Mesothelial cell of epicardium (in vitro differentiated cells): ENCODE data around the gene ZPR1. TPM values are rescaled to one million over a fixed set of nuclear protein-coding genes. Genes with fewer than 3 reads are reported as not detected.
"Not testable (repeated sequence)": the region's sequence is repeated elsewhere in the genome, so short reads cannot be mapped to it uniquely, and the experiment has no call there.

Source experiments
- DNase-seq, 2 experiments: peaks; one replicate each; pipeline ENCODE4 v3.0.0; 2021; ENCODE audit warnings: low spot score in 2 of 2; ENCODE audit not compliant: unreplicated experiment in 2 of 2
- H3K27ac Mint-ChIP-seq: 2 replicates; pipeline ENCODE4 v1.8.0; 2021; ENCODE audit warnings: mixed read lengths
- H3K27me3 Mint-ChIP-seq: 2 replicates; pipeline ENCODE4 v1.8.0; 2021; ENCODE audit warnings: low read depth, mixed read lengths
- H3K36me3 Mint-ChIP-seq: 2 replicates; pipeline ENCODE4 v1.8.0; 2021; ENCODE audit warnings: mixed read lengths
- H3K4me1 Mint-ChIP-seq: 2 replicates; pipeline ENCODE4 v1.8.0; 2021; ENCODE audit warnings: mixed read lengths
- H3K4me3 Mint-ChIP-seq: 2 replicates; pipeline ENCODE4 v1.8.0; 2021; ENCODE audit warnings: mild to moderate bottlenecking, moderate library complexity, mixed read lengths
- H3K9me3 Mint-ChIP-seq: 2 replicates; pipeline ENCODE4 v1.8.0; 2021; ENCODE audit warnings: mixed read lengths
- total RNA-seq: library from RNA; stranded (reverse); gene quantifications from 3 replicates; pipeline ENCODE4 v1.2.1, GENCODE V29; 2021
- TF ChIP-seq, protein P1 (sequence below): fragments of 200-600 bp; sonication (generic); IDR thresholded peaks from one replicate; pipeline ENCODE4 v1.5.0; 2021; ENCODE audit warnings: antibody characterized with exemption; ENCODE audit not compliant: unreplicated experiment

ZPR1 gene
- total RNA-seq, 1 donor from 2014 or later, result 40.9 TPM

DNA sequence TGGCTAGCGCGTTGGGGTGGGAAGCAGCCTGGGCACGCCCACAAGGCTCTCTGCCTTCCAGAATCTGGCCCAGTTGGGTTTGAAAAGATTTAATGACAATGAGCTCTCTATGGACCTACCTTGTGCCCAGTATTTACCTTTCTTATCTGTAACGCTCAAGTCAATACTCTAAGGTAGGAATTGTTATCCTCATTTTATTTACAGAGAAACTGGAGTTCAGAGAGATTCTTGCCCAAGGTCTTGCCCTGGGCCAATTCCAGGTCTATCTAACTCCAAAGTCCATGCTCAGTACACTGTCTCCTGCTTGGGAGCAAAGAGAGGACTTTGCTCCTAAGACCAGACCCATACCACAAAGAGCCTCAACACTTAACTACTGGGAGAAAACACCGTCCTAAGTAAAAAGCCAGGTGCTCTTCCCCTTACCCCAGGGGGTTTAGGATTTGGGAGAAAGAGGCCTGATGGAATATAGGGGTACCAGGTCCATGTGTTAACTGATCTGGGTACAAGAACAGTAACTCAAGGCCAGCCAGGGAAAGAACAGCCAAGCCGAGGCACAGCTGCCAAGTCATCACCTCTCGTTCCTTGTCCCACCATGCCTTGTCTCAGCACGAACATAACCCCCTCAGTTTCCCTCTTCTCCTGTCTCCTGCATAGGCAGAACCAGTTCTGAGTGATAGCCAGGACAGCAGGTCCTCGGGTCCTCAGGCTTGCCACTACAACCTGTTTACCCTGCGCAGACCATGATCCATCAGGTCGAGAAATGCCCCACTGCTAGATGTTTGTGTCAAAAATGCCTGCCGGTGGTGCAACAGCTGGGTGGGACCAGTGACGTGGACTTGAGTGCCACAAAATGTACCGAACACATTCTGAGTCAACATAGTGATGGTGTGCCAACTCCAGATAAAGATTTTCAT lies 20.7 kb upstream of the ZPR1 start:
- H3K36me3 Mint-ChIP-seq, result no peaks in the 10 kb centered on the region
- H3K27ac Mint-ChIP-seq, result no peak overlapping the region
- no peak overlapping the region for H3K4me3 Mint-ChIP-seq
- H3K4me1 Mint-ChIP-seq, result peaks cover 4% of the 10 kb centered on the region
- no peak for DNase-seq
- TF ChIP-seq, protein P1, sequence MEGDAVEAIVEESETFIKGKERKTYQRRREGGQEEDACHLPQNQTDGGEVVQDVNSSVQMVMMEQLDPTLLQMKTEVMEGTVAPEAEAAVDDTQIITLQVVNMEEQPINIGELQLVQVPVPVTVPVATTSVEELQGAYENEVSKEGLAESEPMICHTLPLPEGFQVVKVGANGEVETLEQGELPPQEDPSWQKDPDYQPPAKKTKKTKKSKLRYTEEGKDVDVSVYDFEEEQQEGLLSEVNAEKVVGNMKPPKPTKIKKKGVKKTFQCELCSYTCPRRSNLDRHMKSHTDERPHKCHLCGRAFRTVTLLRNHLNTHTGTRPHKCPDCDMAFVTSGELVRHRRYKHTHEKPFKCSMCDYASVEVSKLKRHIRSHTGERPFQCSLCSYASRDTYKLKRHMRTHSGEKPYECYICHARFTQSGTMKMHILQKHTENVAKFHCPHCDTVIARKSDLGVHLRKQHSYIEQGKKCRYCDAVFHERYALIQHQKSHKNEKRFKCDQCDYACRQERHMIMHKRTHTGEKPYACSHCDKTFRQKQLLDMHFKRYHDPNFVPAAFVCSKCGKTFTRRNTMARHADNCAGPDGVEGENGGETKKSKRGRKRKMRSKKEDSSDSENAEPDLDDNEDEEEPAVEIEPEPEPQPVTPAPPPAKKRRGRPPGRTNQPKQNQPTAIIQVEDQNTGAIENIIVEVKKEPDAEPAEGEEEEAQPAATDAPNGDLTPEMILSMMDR, result no peak
- H3K9me3 Mint-ChIP-seq, result peaks cover 3% of the 10 kb centered on the region
- H3K27me3 Mint-ChIP-seq, result peaks cover 11% of the 10 kb centered on the region

DNA sequence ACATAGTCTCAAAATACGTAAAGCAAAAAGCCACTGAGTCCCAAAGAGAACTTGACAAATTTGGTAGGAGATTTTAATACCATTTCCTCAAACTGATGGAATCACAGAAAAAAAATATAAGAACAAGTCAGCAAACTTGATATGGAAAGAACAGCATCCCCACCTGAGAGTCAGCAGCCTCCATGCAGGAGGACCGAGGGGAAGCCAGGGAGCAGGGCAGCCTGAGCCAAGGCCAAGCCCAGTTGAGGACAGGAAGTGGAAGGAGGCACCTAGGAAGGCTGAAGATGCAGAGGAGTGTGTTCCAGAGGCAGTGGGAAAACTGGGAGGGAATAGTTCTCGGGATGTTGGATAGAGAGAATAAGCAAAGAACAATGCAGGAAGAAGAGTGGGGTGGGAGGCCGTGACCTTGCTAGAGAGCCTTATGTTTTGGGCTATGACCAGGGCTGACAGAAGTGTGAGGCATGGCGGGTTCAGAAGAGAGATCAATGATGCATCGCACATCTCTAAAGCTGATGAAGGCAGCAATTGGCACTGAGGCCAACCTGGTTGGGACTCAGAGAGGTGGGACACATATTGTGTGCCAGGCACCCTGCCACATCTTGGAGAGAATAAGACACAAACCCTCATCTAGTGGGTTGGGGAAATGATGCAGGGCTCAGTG lies 19.9 kb upstream of the ZPR1 start:
- TF ChIP-seq, protein P1, result no peak
- H3K4me1 Mint-ChIP-seq, result peaks cover 4% of the 10 kb centered on the region

DNA sequence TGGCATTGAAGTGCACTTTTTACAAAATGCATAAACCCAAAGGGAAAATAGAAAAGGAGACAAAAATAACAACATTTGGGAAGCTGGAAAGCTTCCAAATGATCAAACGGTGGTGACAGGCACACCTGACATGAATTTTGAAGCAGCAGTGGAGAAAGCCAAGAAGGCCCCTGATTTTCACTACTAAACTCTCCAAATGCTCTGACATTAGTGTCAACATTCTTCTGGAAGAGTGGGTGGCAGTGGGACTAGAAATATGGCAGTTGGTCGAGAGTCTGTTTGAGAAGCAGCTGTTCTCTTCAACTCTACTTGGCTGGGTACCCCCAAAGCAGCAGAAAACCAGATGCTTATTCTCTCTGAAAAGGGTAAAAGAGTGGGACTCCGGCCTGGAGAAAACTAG lies 16.2 kb upstream of the ZPR1 start:
- H3K4me3 Mint-ChIP-seq, result no peak overlapping the region
- no peaks in the 10 kb centered on the region for H3K36me3 Mint-ChIP-seq
- H3K4me1 Mint-ChIP-seq, result no peaks in the 10 kb centered on the region
- peaks cover under 1% of the 10 kb centered on the region for H3K9me3 Mint-ChIP-seq
- TF ChIP-seq, protein P1, result no peak
- peaks cover 21% of the 10 kb centered on the region for H3K27me3 Mint-ChIP-seq
- no peak for DNase-seq
- H3K27ac Mint-ChIP-seq, result no peak overlapping the region

More for the DNA sequence above, 19.9 kb upstream of the ZPR1 start:
- no peak for DNase-seq
- H3K27me3 Mint-ChIP-seq, result peaks cover 14% of the 10 kb centered on the region
- H3K4me3 Mint-ChIP-seq, result no peak overlapping the region
- H3K36me3 Mint-ChIP-seq, result no peaks in the 10 kb centered on the region
- H3K27ac Mint-ChIP-seq, result no peak overlapping the region
- peaks cover 3% of the 10 kb centered on the region for H3K9me3 Mint-ChIP-seq

DNA sequence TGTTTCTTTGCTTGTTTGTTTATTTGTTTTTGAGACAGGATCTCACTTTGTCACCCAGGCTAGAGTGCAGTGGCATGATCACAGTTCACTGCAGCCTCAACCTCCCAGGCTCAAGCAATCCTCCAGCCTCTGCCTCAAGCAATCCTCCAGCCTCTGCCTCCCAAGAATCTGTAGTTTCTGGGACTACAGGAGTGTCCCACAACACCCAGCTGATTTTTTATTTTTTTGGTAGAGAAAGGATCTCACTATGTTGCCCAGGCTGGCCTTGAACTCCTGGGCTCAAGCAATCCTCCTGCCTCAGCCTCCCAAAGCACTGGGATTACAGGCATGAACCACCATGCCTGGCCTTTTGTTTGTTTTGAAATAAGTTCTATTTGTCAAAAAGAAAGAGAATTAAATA lies 13.8 kb upstream of the ZPR1 start:
- not testable (repeated sequence) for DNase-seq, H3K4me1 Mint-ChIP-seq, H3K36me3 Mint-ChIP-seq, H3K9me3 Mint-ChIP-seq, H3K27ac Mint-ChIP-seq, H3K4me3 Mint-ChIP-seq
- H3K27me3 Mint-ChIP-seq, result peaks cover 17% of the 10 kb centered on the region

DNA sequence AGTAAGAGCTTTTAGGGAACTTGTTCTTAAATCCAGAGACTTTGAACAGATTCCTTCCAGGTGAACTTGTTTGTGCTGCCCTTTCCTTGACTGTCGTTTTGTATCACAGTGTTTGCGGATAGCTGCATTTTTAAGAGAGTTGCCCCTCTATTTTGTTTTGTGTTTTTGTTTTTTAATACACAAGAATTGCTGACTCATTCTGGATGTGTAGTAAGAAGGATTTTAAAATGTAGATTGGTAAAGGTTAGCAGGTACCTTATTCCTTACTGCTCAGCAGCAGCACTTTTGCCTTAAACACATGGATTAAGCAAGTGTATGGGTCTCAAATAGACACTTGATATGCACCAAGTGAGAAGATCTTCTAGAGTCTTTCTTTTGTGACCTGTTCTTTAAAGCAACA lies 12.8 kb upstream of the ZPR1 start:
- DNase-seq, result no peak
- TF ChIP-seq, protein P1, result no peak
- Mint-ChIP-seq H3K9me3 (peaks cover 4% of the 10 kb centered on the region), H3K4me3 (no peak overlapping the region), H3K36me3 (no peaks in the 10 kb centered on the region), H3K4me1 (no peaks in the 10 kb centered on the region), H3K27ac (no peak overlapping the region), H3K27me3 (peaks cover 17% of the 10 kb centered on the region)

DNA sequence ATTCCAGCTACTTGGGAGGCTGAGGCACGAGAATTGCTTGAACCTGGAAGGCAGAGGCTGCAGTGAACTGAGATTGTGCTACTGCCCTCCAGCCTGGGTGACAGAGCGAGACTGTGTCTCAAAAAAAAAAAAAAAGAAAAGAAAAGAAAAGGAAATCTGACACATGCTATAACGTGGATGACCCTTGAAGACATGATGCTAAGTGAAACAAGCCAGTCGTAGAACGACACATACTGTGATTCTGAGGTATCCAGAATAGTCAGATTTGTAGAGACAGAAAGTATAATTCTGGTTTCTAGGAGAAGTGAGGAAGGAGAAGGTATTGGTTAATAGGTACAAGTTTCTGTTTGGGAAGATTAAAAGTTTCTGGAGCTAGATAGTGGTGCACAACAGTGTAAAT lies 10.5 kb upstream of the ZPR1 start:
- Mint-ChIP-seq H3K27me3 (peaks cover 9% of the 10 kb centered on the region), H3K27ac (no peak overlapping the region), H3K4me3 (no peak overlapping the region), H3K36me3 (no peaks in the 10 kb centered on the region), H3K9me3 (peaks cover 4% of the 10 kb centered on the region), H3K4me1 (no peaks in the 10 kb centered on the region)
- TF ChIP-seq, protein P1, result no peak
- DNase-seq, result no peak
